ENCODE measurements around the gene TDP2. TPM values are rescaled to one million over a fixed set of nuclear protein-coding genes. Genes with fewer than 3 reads are reported as not detected.

TDP2 gene
- total RNA-seq, 3 donors from 2014 or later = 31.5 to 40.6 (median 37.2) TPM

- no peak overlapping the region for H3K4me3 ChIP-seq
- no peaks in the 10 kb centered on the region for H3K36me3 ChIP-seq
- DNase-seq (ENCODE audit: low spot score in 2 of 2) = no peak
- intact Hi-C loops (cut with DNase I; ENCODE audit: low total_unique reads) = no loop called here
- TF ChIP-seq POLR2AphosphoS5 (IDR thresholded peaks at IDR 0.05) (no peak), CTCF (IDR thresholded peaks at IDR 0.05) (no peak), POLR2A (IDR thresholded peaks at IDR 0.05) (no peak)
- H3K9me3 ChIP-seq = no peaks in the 10 kb centered on the region
- H3K27me3 ChIP-seq = no peaks in the 10 kb centered on the region
- H3K4me1 ChIP-seq = no peaks in the 10 kb centered on the region
- H3K27ac ChIP-seq = no peak overlapping the region
Observed at GRCh38 chr6:24606200-24606930, 60.3 kb downstream of the TDP2 start.

GRCh38 chr6:24603241-24603640 is 63.5 kb downstream of the TDP2 start:
- intact Hi-C loops (cut with DNase I; ENCODE audit: low total_unique reads) = loop anchor here (5.0 kb wide), 1 partner anchor 356 kb away; no protein-coding TSS in a partner anchor
- no peak overlapping the region for H3K4me3 ChIP-seq
- no peaks in the 10 kb centered on the region for H3K27me3 ChIP-seq
- DNase-seq (ENCODE audit: low spot score in 2 of 2) = no peak
- H3K36me3 ChIP-seq = no peaks in the 10 kb centered on the region
- no peak for TF ChIP-seq CTCF (IDR thresholded peaks at IDR 0.05)
- no peak for TF ChIP-seq POLR2AphosphoS5 (IDR thresholded peaks at IDR 0.05)
- no peaks in the 10 kb centered on the region for H3K4me1 ChIP-seq
- no peaks in the 10 kb centered on the region for H3K9me3 ChIP-seq
- H3K27ac ChIP-seq = no peak overlapping the region

- Histone ChIP-seq H3K36me3 (no peaks in the 10 kb centered on the region), H3K27me3 (no peaks in the 10 kb centered on the region), H3K4me1 (no peaks in the 10 kb centered on the region), H3K9me3 (no peaks in the 10 kb centered on the region), H3K27ac (no peak overlapping the region), H3K4me3 (no peak overlapping the region)
- no peak for DNase-seq (ENCODE audit: low spot score in 2 of 2)
- TF ChIP-seq CTCF (IDR thresholded peaks at IDR 0.05) (no peak), POLR2A (IDR thresholded peaks at IDR 0.05) (no peak), POLR2AphosphoS5 (IDR thresholded peaks at IDR 0.05) (no peak)
- intact Hi-C loops (cut with DNase I; ENCODE audit: low total_unique reads) = loop anchor here (5.0 kb wide), 1 partner anchor 354 kb away; no protein-coding TSS in a partner anchor
Observed at GRCh38 chr6:24600903-24601302, 65.8 kb downstream of the TDP2 start.

Other genes with a start within 250 kb of the TDP2 start
- 1 to 10 TPM; 1.3 to 7.7 (median 2.5) TPM for gene GPLD1, start 177.3 kb downstream of the TDP2 start, total RNA-seq
- 1 to 10 TPM; 3.9 to 6.4 (median 6.1) TPM for gene ALDH5A1, start 171.9 kb downstream of the TDP2 start, total RNA-seq
- gene KIAA0319, start 20.7 kb downstream of the TDP2 start, total RNA-seq = under 1 TPM in 2 of 3 donors, not detected in 1; under 0.01 to 0.15 TPM
- 10 to 100 TPM in 1 of 3 donors, 1 to 10 TPM in 2; 6.3 to 12.0 (median 8.2) TPM for gene ACOT13, start 178 bp upstream of the TDP2 start, total RNA-seq
- 10 to 100 TPM; 57.0 to 86.1 (median 66.1) TPM for gene C6orf62, start 52.3 kb upstream of the TDP2 start, total RNA-seq
- 10 to 100 TPM in 2 of 3 donors, 1 to 10 TPM in 1; 8.5 to 42.1 (median 27.2) TPM for gene GMNN, start 108.0 kb upstream of the TDP2 start, total RNA-seq
- gene ARMH2, start 132.0 kb upstream of the TDP2 start, total RNA-seq = not detected

Measured in breast epithelium (tissue), 4 donors.